Kasumi-1 (cell line): Measurements from ENCODE around the gene KBTBD6.
"Not testable (repeated sequence)": the region's sequence is repeated elsewhere in the genome, so short reads cannot be mapped to it uniquely, and the experiment has no call there.

Source experiments
- DNase-seq, 2 experiments: peaks; one replicate each; lab custom pipeline; 2025; lab: John Stamatoyannopoulos, UW

The KBTBD6 gene

DNA sequence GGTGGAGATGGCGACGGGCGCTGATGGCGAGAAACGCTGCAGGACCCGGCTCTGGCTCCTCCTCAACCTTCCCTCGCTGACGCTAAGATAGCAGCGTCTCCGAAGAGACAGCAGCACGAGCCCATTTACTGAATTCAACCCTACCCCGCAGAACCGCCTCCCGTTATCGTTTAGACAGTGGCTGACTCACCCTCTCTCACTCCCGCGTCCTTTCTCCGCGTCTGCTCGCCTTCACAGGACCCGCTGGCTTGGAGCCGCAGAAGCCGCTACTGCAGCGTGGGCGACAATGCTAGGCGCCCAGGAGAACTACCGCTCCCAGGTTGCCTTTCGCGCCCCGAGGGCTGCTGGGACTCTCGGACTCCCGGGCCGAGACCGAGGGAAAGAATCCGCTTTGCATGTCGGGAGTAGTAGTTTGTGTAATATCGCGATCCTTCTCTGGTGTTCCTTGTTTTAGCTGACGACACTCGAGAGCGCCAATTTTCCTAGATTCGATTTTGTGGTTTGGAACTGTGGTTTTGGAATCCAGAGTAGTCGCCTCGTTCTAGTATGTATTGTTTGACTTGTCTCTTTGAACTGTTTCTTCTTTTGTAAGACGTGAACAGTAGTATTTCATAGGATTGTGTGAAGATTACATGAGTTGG lies at the start of gene KBTBD6:
Gene KBTBD6, minus strand, starts transcription at position 291 of the 641 bp plus-strand sequence. CDS start 291 bp downstream, outside the sequence.
- DNase-seq, result peak; percentile 100

DNA sequence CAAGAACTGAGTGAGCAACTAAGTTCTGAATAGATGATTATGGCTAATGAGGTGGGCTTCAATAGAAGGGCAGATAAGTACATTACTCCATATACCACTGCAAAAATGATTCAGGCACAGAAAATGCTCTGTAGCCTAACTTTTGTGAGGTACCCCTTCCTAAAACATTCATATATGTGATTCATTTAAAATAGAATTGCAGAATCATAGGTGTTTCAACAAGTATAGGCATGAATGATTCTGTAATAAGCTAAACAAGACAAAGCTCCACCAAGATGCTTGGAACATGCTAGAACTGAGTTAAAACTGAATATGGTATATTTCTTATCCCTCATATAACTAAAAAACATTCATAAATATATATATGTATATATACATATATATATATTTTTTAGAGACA lies 49.6 kb upstream of the KBTBD6 start:
- DNase-seq, result no peak

DNA sequence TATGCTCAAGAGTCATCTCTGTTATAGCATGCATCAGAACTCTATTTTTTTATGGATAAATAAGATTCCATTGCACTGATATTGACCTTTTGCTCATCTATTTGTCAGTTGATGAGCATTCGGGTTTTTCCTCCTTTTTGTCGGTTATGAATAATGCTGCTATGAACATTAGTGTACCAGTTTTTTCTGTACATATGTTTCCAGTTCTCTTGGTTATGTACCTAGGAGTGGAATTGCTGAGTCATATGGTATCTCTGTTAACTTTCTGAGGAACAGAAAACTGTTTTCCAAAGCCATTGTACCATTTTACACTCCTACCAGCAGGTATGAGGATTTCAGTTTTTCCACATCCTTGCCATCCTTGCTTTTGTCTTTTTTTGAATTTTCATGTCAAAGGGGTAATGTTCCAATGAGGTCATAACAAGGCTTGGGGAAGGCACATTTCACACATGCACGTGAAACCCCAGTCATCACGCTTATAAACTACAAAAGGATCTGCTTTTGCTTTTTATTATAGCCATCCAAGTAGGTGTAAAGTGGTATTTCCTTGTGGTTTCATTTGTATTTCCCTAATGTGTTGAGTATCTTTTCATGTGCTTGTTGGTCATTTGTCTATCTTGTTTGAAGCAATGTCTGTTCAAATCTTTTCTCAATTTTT lies 47.1 kb upstream of the KBTBD6 start:
- no peak for DNase-seq

GRCh38 chr13:41178040-41178439 lies 45.4 kb upstream of the KBTBD6 start:
- DNase-seq, result no peak

DNA sequence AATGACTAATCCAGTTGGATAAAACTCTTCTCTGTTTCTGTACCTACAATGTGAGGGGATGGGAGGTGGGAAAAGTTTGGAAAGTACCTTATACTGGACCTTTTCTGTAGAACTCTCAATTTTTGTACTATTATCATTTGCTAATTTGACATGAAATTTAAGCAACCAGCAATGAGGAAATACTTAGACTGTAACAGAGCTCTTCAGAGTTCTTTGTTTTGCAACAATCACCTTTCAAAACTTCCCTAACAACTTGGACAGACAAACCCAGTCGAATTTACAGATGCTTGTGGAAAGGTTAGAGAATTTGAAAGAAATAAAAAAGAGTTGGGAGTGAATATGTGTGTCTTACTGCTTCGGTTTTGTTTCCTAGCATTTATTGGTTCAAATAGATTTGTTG lies 45.0 kb upstream of the KBTBD6 start:
- peak in 1 of 2 experiments; percentile 11 for DNase-seq

DNA sequence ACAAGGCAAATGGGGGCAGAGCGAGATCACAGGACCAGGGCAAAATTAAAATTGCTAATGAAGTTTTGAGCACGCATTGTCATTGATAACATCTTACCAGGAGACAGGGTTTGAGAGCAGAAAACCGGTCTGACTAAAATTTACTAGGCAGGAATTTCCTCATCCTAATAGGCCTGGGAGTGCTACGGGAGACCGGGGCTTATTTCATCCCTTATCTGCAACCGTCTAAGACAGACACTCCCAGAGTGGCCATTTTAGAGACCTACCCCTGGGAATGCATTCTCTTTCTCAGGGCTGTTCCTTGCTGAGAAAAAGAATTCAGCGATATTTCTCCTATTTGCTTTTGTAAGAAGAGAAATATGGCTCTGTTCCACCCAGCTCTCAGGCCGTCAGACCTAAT lies 43.0 kb upstream of the KBTBD6 start:
- DNase-seq, result not testable (repeated sequence)

DNA sequence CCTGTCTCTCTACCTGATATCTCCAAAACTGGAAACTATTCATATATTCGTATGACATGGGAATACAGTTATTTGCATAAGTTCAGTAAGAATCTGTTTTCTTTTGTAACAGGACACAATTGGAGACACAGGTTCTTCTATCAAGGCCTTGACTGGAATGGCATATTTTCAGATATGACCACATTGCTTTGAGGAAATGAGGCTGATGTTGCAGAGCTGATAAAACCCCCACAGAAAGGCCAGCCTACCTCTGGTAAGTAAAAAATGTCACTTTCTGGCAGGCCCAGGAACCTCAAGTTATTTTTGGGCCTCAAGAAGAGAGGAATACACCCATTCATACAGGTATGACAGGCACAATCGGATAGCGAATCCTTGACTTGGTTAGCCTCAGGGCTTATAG lies 29.5 kb upstream of the KBTBD6 start:
- no peak for DNase-seq

GRCh38 chr13:41159174-41159573 lies 26.6 kb upstream of the KBTBD6 start:
- DNase-seq, result no peak

- DNase-seq, result no peak
Observed at GRCh38 chr13:41157048-41157717, 24.6 kb upstream of the KBTBD6 start.

GRCh38 chr13:41156620-41157019 lies 24.0 kb upstream of the KBTBD6 start:
- no peak for DNase-seq

DNA sequence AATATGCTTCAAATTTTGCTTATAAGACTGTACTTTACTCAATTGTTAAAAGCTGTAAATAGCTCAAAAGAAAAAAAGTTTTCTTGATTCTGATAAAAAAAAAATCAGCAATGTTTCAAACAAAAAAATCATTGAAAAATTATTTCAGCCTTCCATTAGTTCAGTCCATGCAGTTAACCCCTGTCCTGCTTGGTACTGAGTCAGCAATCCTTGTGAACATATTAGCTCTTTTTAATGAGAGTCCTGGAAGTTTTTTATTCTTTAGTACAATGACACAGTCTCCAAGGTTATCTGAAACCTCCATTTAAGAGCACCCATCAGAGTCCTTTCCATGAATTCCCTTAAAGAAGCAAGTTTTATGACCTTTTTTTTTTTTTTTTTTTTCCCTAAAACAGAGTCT lies 21.4 kb upstream of the KBTBD6 start:
- DNase-seq, result no peak

GRCh38 chr13:41152005-41152404 lies 19.4 kb upstream of the KBTBD6 start:
- DNase-seq, result no peak

DNA sequence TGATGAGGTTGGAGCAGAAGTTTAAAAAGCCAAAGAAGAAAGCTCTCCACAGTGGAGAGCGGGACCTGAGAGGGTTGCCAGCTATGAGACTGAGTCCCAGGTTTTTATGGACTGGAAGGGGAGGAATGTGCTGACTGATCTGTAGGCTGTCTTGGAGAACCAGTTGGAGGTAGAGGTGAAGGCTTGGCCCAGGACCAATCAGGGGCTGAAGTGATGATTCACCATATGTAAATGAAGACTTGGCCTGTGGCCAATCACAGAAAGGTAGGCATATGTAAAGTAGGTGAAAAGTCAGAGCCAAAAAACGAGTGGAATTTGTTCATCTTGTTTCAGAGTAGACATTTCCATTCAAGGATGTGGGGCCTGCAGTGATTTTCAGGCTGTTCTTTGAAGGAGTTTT lies 17.5 kb upstream of the KBTBD6 start:
- no peak for DNase-seq

DNA sequence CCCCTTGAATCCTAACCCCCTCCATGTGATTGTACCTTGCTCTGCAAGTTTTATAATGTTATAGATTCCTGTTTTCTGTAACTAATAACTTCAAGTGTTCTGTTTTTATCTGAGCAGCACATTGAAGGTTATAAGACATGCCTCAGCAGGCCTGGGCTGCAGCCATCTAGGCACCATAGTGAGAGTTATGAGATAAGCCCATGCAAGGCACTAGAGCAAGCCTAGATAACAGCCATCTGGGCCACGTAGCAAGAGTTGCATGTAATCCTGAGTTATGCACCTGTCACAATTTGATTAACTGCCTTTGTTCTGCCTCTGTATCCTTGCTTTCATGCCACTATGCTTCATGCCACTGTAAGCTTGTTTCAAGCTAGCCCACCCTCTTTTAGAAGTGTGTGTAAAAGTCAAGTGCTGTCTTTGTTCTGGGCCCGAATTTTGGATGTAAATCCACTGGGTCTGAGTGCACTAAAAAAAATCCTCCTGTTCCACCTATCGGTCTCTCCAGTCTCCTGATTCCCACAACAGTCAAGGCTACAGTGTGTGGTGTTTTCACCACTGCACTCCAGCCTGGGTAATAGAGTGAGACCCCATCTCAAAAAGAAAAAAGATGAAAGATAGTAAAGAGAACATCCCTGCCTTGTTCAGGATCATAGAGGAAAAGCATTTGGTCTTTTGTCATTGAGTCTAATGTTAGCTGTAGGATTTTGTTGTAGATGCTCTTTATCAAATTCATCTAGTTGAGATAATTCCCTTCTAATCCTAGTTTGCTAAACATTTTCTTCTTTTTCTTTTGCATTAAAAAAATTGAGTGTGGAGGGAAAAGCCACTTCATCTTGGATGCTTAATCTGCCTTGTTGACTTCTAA lies 16.0 kb upstream of the KBTBD6 start:
- DNase-seq, result peak in 1 of 2 experiments; percentile 20

GRCh38 chr13:41145136-41145908 lies 12.7 kb upstream of the KBTBD6 start:
- no peak for DNase-seq

GRCh38 chr13:41144576-41144975 lies 12.0 kb upstream of the KBTBD6 start:
- DNase-seq, result no peak

- DNase-seq, result no peak
Observed at GRCh38 chr13:41139296-41139966, 6.8 kb upstream of the KBTBD6 start.

DNA sequence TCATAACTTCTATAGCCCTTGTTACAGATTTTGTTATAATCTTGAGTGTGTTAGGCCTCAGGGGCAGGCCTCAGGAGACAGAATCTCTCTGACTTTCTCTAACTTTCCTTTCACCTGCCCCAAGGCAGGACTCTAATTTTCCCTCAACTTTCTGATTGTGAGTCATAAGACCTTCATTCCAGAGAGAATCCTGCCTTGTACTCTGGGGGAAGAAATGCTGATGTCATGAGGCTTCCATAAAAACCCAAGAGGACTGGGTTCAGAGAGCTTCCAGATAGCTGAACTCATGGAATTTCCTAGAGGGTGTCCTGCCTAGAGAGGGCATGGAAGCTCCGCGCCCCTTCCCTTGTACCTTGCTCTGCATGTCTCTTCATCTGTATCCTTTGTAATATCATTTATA lies 5.3 kb upstream of the KBTBD6 start:
- no peak for DNase-seq

DNA sequence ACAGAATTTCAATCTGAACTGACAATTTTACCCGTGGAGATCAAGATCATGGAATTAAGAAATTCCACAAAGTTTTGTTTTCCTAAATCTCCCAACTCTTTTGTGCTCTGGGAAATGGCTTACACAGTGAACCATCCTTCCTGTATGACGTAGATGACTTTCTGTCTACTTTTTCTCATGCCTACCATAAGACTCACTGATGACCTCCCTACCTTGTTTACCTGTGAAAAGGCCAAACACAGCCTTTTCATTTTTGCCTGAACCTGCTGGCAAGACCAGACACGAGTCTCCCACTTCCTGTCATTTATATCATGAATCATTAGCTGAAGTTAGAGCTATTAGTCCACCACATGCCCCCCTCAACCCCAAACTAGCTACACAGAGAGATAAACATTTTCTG lies 4.6 kb upstream of the KBTBD6 start:
- DNase-seq, result no peak

GRCh38 chr13:41136396-41137031 lies 3.9 kb upstream of the KBTBD6 start:
- no peak for DNase-seq

DNA sequence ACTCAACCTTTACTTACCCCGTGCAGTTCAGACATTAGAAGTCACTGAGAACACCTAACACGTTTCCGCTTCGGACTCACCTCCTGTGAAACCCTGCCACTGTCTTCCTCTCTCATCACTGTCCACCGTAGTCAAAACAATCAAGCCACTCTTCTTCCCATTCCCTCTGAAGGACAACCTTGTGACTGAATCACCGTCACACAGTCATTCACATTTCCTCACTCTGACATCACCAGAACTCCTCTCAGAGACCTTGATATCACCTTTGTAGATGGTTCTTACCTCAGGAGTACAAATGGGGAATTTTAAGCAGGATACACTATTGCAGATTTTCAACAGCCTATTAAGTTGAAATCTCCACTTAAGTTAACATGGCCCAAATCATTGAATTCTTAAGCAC lies 1.3 kb upstream of the KBTBD6 start:
- DNase-seq, result no peak
